ENCODE data around the gene FABP1.

- no peak for TF ChIP-seq POLR2A (IDR thresholded peaks at IDR 0.05; ENCODE audit: low read depth, low read length)
- TF ChIP-seq POLR2AphosphoS5 (IDR thresholded peaks at IDR 0.05; ENCODE audit: low read depth, low read length) = no peak
- TF ChIP-seq TAF1 (IDR thresholded peaks at IDR 0.05; ENCODE audit: borderline replicate concordance, low read depth, low read length) = no peak
Measured at GRCh38 chr2:88085099-88085498, 42.8 kb downstream of the FABP1 start.
